HepG2 (cell line): ENCODE data around the gene PIAS1. TPM values are rescaled to one million over a fixed set of nuclear protein-coding genes. Genes with fewer than 3 reads are reported as not detected.

Source experiments
- ATAC-seq: fragments of 200-7000 bp; cut with Tn5 transposase; 3 replicates; pipeline ENCODE4 v1.9.1; 2020; ENCODE audit warnings: mild to moderate bottlenecking, moderate library complexity
- BruUV-seq: library from RNA; stranded (reverse); fragments of 400-500 nt; replicated peaks from 2 replicates; lab custom pipeline; 2021; lab: Mats Ljungman, UMichigan
- CTCF ChIA-PET: fragments of 300-600 bp; formaldehyde crosslinking; extraction: SDS; loops from one replicate; lab custom pipeline; 2021; ENCODE audit warnings: low total read pairs, inconsistent platforms, low intra/inter-chr PET ratio; lab: Yijun Ruan, JAX
- POLR2A ChIA-PET: fragments of 350-600 bp; sonication (Branson Sonifier 250); formaldehyde crosslinking; loops from one replicate; lab custom pipeline; 2020; ENCODE audit warnings: antibody characterized with exemption, inconsistent platforms; lab: Yijun Ruan, JAX
- DNase-seq: peaks from one replicate; pipeline ENCODE4 v3.0.0-alpha.2; 2015; ENCODE audit warnings: low spot score
- FAIRE-seq: peaks from 3 replicates; lab custom pipeline; 2011; peaks lifted over from hg19 to GRCh38; lab: Jason Lieb, UNC
- H2AFZ ChIP-seq: one replicate; pipeline ENCODE4 v1.6.1; 2011; ENCODE audit warnings: low read length, inconsistent platforms
- H3K27ac ChIP-seq: fragments of 300-600 bp; 3 replicates; pipeline ENCODE4 v1.8.0; 2011; ENCODE audit warnings: mixed run types, mild to moderate bottlenecking, mixed read lengths, low read length, inconsistent platforms; ENCODE audit not compliant: insufficient read depth; ENCODE audit errors: extremely low read length
- H3K27me3 ChIP-seq, 2 experiments: fragments of 200-600 bp in 1 of 2; 2 replicates in 1 of 2; 3 replicates in 1 of 2; pipeline versions ENCODE4 v1.6.0 to v1.8.0; 2011; ENCODE audit warnings: low read length in 2 of 2, mild to moderate bottlenecking in 2 of 2, moderate library complexity in 2 of 2, inconsistent platforms in 1 of 2; ENCODE audit not compliant: insufficient read depth in 2 of 2, control insufficient read depth in 1 of 2
- H3K36me3 ChIP-seq, 2 experiments: fragments of 200-600 bp in 1 of 2; replicated peaks in 1 of 2; 2 replicates in 1 of 2; 3 replicates in 1 of 2; pipeline versions ENCODE4 v1.5.1 to v1.8.0; 2011; ENCODE audit warnings: low read length in 2 of 2, inconsistent platforms in 1 of 2; ENCODE audit not compliant: insufficient read depth in 2 of 2, control insufficient read depth in 1 of 2
- H3K4me1 ChIP-seq: 2 replicates; pipeline ENCODE4 v1.5.1; 2012; ENCODE audit warnings: low read length, inconsistent platforms; ENCODE audit not compliant: insufficient read depth
- H3K4me2 ChIP-seq: 2 replicates; pipeline ENCODE4 v1.6.0; 2011; ENCODE audit warnings: low read depth, low read length, inconsistent platforms
- H3K4me3 ChIP-seq, 3 experiments: fragments of 200-600 bp in 1 of 3; sonication (generic), shearing (Covaris generic) in 1 of 3; replicated peaks in 1 of 3; 2 replicates each; pipeline ENCODE4 v1.5.1; 2011 to 2016; ENCODE audit warnings: low read length in 3 of 3, inconsistent platforms in 2 of 3, low read depth in 2 of 3, mild to moderate bottlenecking in 2 of 3, control low read depth in 1 of 3, mixed read lengths in 1 of 3; ENCODE audit not compliant: insufficient read depth in 1 of 3
- H3K79me2 ChIP-seq: one replicate; pipeline ENCODE4 v1.6.1; 2011; ENCODE audit warnings: low read length, inconsistent platforms; ENCODE audit not compliant: insufficient read depth
- H3K9ac ChIP-seq: 2 replicates; pipeline ENCODE4 v1.6.0; 2011; ENCODE audit warnings: mild to moderate bottlenecking, low read depth, low read length, inconsistent platforms; ENCODE audit not compliant: insufficient read depth
- H3K9me3 ChIP-seq: 2 replicates; pipeline ENCODE4 v1.5.1; 2012; ENCODE audit warnings: mild to moderate bottlenecking, low read length
- H4K20me1 ChIP-seq: 2 replicates; pipeline ENCODE4 v1.6.0; 2011; ENCODE audit warnings: inconsistent platforms, mild to moderate bottlenecking, low read length, moderate library complexity; ENCODE audit not compliant: insufficient read depth
- CHD2 ChIP-seq: IDR thresholded peaks from 2 replicates; pipeline ENCODE4 v1.6.1; 2011; ENCODE audit warnings: low read depth, low read length, improper control_type of control experiment
- FOSL1 ChIP-seq: sonication (generic); formaldehyde crosslinking; IDR thresholded peaks from 2 replicates; pipeline ENCODE4 v1.9.0; 2021; ENCODE audit warnings: missing genetic modification reagents, borderline replicate concordance
- GABPB1 ChIP-seq: IDR thresholded peaks from 2 replicates; pipeline ENCODE4 v1.6.1; 2016; ENCODE audit warnings: mild to moderate bottlenecking, missing genetic modification reagents, moderate library complexity, missing compliant biosample characterization
- HDAC1 ChIP-seq: sonication (generic); formaldehyde crosslinking; IDR thresholded peaks from 2 replicates; pipeline ENCODE4 v1.5.1; 2020; ENCODE audit warnings: mild to moderate bottlenecking, missing genetic modification reagents
- HOXA9 ChIP-seq: sonication (generic); formaldehyde crosslinking; IDR thresholded peaks from 2 replicates; pipeline ENCODE4 v1.8.1; 2022; ENCODE audit warnings: missing genetic modification reagents, mild to moderate bottlenecking, moderate library complexity, borderline replicate concordance
- KDM2A ChIP-seq: sonication (generic); formaldehyde crosslinking; IDR thresholded peaks from 2 replicates; pipeline ENCODE4 v1.4.0; 2020; ENCODE audit warnings: low read depth, missing genetic modification reagents, borderline replicate concordance
- MAZ ChIP-seq, 2 experiments: sonication (generic) in 1 of 2; formaldehyde crosslinking in 1 of 2; IDR thresholded peaks; 2 replicates each; pipeline versions ENCODE4 v1.5.0 to v1.6.1; 2012 to 2020; ENCODE audit warnings: low read depth in 2 of 2, mild to moderate bottlenecking in 2 of 2, borderline replicate concordance in 1 of 2, improper control_type of control experiment in 1 of 2, low read length in 1 of 2, missing genetic modification reagents in 1 of 2, moderate library complexity in 1 of 2
- MTA3 ChIP-seq: sonication (generic); formaldehyde crosslinking; IDR thresholded peaks from 2 replicates; pipeline ENCODE4 v1.4.0; 2020; ENCODE audit warnings: missing genetic modification reagents
- RAD21 ChIP-seq: fragments of 450-650 bp; formaldehyde crosslinking; IDR thresholded peaks from 2 replicates; pipeline ENCODE4 v1.5.0; 2020; ENCODE audit warnings: mild to moderate bottlenecking
- RBM39 ChIP-seq: fragments of 200-400 bp; formaldehyde crosslinking; IDR thresholded peaks from one replicate; pipeline ENCODE4 v1.6.1; 2018; ENCODE audit warnings: antibody characterized with exemption, mild to moderate bottlenecking, low read depth, low read length; ENCODE audit not compliant: poor library complexity, severe bottlenecking
- RXRA ChIP-seq: sonication (generic); formaldehyde crosslinking; IDR thresholded peaks from 2 replicates; pipeline ENCODE4 v1.5.1; 2020; ENCODE audit warnings: missing genetic modification reagents
- ZNF777 ChIP-seq: sonication (generic); formaldehyde crosslinking; IDR thresholded peaks from 2 replicates; pipeline ENCODE4 v1.4.0; 2020; ENCODE audit warnings: missing genetic modification reagents
- whole genome bisulfite sequencing: methylation state at CpG from one replicate; pipeline ENCODE4 v1.1.6; 2017; ENCODE audit warnings: low lambda C conversion rate; 5-methylcytosine and 5-hydroxymethylcytosine counted together
- in situ Hi-C: cut with HindIII; loops from 2 replicates; pipeline ENCODE4 v1.10.0; 2017; ENCODE audit warnings: low pct_unique_long_range_greater_than_20kb; ENCODE audit not compliant: extremely low pct_ligation_motif_present
- intact Hi-C: fragments of 100-400 bp; cut with micrococcal nuclease; formaldehyde crosslinking; loops from one replicate; pipeline ENCODE4 v1.10.0; 2022; ENCODE audit not compliant: unreplicated experiment
- polyA plus RNA-seq, 8 experiments: library from polyadenylated mRNA; depleted of rRNA in 3 of 8; stranded (reverse) in 7 of 8; unstranded in 1 of 8; fragments of >200 nt; fragmentation: Illumina TruSeq in 4 of 8; extraction: Trizol in 4 of 8; gene quantifications; 2 replicates each; pipeline versions ENCODE4 v1.2.1 to v1.2.3, GENCODE V29; 2011 to 2016; ENCODE audit warnings: low read depth in 4 of 8, missing spikeins in 1 of 8, mixed read lengths in 1 of 8; ENCODE audit not compliant: insufficient read depth in 1 of 8
- total RNA-seq, 5 experiments: library from RNA; depleted of rRNA; stranded (reverse); fragments of >200 nt; fragmentation: Illumina TruSeq; extraction: Trizol; gene quantifications; 2 replicates each; pipeline ENCODE4 v1.2.3, GENCODE V29; 2016; ENCODE audit warnings: low read depth in 1 of 5
- TF ChIP-seq, protein P1 (sequence below): sonication (generic); formaldehyde crosslinking; IDR thresholded peaks from 2 replicates; pipeline ENCODE4 v1.5.0; 2020; ENCODE audit warnings: mild to moderate bottlenecking, missing genetic modification reagents, moderate library complexity
- TF ChIP-seq, protein P2 (sequence below): sonication (generic); formaldehyde crosslinking; IDR thresholded peaks from 2 replicates; pipeline ENCODE4 v1.5.0; 2020; ENCODE audit warnings: mild to moderate bottlenecking, missing genetic modification reagents
- TF ChIP-seq, protein P3 (sequence below): sonication (generic); formaldehyde crosslinking; IDR thresholded peaks from 2 replicates; pipeline ENCODE4 v1.4.0; 2020; ENCODE audit warnings: missing genetic modification reagents

The PIAS1 gene
- total and polyA plus RNA-seq, 2 of the 13 experiments (the other 11 are each of a cell fraction or from before 2014, with no cell fraction given) = 20.7 to 33.7 TPM

DNA sequence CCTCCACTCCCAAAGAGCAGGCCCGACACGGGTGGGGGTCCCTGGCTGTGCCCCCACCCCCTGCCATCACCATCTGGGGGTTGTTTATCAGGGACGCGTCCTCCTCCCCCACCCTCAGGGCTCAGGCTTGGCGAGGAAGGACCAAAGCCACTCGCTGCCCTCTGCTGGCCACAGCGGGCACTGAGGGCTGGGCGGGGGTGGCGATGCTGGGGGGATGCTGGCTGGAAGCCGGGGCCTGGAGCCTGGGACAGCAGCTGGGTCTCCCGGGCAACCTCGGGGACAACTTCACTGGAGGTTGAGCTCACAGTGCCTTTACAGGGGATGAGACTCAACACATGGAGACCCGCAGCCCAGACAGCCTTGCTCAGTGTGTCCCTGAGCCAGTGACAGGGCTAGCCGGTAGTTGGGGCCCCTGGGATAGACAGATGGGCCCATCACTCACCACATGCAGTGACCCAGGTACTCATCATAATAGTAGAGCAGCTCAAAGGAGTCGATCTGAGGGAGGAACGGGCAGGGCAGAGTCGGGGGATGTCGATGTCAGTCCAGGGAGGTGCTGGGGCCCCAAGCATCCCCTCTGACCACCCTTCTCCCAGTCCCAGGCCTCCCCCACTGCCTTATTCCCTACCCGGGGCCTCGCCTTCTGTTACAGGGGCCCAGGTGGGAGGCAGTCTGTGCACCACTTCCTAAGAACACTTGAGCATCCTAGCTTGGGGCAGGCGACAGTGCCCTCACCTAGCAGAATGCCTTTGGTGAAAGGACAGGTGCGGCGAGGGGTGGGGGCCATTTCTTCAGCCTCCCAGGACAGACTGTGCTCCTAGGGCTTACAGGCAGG is 156.9 kb downstream of the PIAS1 start:
- Histone ChIP-seq H3K36me3 (peaks cover 3 to 20% of the 10 kb centered on the region in 2 experiments; a peak in 4 of 5 replicates), H3K27me3 (no peaks in the 10 kb centered on the region), H3K79me2 (no peaks in the 10 kb centered on the region), H3K4me3 (no peak overlapping the region), H3K9ac (no peak overlapping the region), H3K4me1 (peaks cover 5% of the 10 kb centered on the region), H4K20me1 (0 out of 2 replicates have a peak, but pooled peaks cover 1% of the 10 kb centered on the region), H3K4me2 (no peak overlapping the region), H2AFZ (no peak overlapping the region), H3K27ac (no peak overlapping the region), H3K9me3 (no peaks in the 10 kb centered on the region)
- intact Hi-C loops = loop anchor here (1.0 kb wide), 1 partner anchor 16 kb away; no protein-coding TSS in a partner anchor
- CTCF ChIA-PET = interaction anchor here (1.6 kb wide), 1 partner anchor 16 kb away, joined by 9 read pairs; no protein-coding TSS in a partner anchor
- peak; percentile 79 for ATAC-seq
- in situ Hi-C loops = no loop called here
- FAIRE-seq = no peak
- DNase-seq = no peak
- 99% methylated on average over 8 of the region's 23 CpGs for WGBS
- POLR2A ChIA-PET = no interaction called here
- no TSS peak for BruUV-seq
- TF ChIP-seq FOSL1 = no peak
- 0 out of 2 replicates have a peak, but pooled peaks have one; percentile 39 for TF ChIP-seq KDM2A (CRISPR knock-in tag)
- peak; percentile 69 for TF ChIP-seq RAD21
- TF ChIP-seq HDAC1 = no peak
- TF ChIP-seq, protein P1, sequence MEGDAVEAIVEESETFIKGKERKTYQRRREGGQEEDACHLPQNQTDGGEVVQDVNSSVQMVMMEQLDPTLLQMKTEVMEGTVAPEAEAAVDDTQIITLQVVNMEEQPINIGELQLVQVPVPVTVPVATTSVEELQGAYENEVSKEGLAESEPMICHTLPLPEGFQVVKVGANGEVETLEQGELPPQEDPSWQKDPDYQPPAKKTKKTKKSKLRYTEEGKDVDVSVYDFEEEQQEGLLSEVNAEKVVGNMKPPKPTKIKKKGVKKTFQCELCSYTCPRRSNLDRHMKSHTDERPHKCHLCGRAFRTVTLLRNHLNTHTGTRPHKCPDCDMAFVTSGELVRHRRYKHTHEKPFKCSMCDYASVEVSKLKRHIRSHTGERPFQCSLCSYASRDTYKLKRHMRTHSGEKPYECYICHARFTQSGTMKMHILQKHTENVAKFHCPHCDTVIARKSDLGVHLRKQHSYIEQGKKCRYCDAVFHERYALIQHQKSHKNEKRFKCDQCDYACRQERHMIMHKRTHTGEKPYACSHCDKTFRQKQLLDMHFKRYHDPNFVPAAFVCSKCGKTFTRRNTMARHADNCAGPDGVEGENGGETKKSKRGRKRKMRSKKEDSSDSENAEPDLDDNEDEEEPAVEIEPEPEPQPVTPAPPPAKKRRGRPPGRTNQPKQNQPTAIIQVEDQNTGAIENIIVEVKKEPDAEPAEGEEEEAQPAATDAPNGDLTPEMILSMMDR (CRISPR knock-in tag) = peak; percentile 90
- TF ChIP-seq CHD2 = 0 out of 2 replicates have a peak, but pooled peaks have one; percentile 22
- TF ChIP-seq, protein P2, sequence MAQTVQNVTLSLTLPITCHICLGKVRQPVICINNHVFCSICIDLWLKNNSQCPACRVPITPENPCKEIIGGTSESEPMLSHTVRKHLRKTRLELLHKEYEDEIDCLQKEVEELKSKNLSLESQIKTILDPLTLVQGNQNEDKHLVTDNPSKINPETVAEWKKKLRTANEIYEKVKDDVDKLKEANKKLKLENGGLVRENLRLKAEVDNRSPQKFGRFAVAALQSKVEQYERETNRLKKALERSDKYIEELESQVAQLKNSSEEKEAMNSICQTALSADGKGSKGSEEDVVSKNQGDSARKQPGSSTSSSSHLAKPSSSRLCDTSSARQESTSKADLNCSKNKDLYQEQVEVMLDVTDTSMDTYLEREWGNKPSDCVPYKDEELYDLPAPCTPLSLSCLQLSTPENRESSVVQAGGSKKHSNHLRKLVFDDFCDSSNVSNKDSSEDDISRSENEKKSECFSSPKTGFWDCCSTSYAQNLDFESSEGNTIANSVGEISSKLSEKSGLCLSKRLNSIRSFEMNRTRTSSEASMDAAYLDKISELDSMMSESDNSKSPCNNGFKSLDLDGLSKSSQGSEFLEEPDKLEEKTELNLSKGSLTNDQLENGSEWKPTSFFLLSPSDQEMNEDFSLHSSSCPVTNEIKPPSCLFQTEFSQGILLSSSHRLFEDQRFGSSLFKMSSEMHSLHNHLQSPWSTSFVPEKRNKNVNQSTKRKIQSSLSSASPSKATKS (CRISPR knock-in tag) = no peak
- peak; percentile 22; the same call in 1 of the 2 replicates for TF ChIP-seq RXRA
- no peak for TF ChIP-seq ZNF777
- peak; percentile 43; the same call in 1 of the 2 replicates for TF ChIP-seq GABPB1 (CRISPR knock-in tag)
- no peak for TF ChIP-seq MTA3 (CRISPR knock-in tag)
- TF ChIP-seq MAZ (IDR thresholded peaks at IDR 0.05; ENCODE audit: borderline replicate concordance, low read depth, low read length) = peak; percentile 38; the same call in 1 of the 2 replicates
- TF ChIP-seq MAZ (CRISPR knock-in tag; IDR thresholded peaks at IDR 0.05; ENCODE audit: low read depth) = no peak
- peak; percentile 76 for TF ChIP-seq RBM39
- TF ChIP-seq, protein P3, sequence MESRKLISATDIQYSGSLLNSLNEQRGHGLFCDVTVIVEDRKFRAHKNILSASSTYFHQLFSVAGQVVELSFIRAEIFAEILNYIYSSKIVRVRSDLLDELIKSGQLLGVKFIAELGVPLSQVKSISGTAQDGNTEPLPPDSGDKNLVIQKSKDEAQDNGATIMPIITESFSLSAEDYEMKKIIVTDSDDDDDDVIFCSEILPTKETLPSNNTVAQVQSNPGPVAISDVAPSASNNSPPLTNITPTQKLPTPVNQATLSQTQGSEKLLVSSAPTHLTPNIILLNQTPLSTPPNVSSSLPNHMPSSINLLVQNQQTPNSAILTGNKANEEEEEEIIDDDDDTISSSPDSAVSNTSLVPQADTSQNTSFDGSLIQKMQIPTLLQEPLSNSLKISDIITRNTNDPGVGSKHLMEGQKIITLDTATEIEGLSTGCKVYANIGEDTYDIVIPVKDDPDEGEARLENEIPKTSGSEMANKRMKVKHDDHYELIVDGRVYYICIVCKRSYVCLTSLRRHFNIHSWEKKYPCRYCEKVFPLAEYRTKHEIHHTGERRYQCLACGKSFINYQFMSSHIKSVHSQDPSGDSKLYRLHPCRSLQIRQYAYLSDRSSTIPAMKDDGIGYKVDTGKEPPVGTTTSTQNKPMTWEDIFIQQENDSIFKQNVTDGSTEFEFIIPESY = peak; percentile 99
- TF ChIP-seq HOXA9 (CRISPR knock-in tag) = no peak
